ENCODE measurements around the gene PCDHGC4.

PCDHGC4 gene

GRCh38 chr5:141512390-141512910, 27.6 kb downstream of the PCDHGC4 start:
- no peak for DNase-seq (ENCODE audit: low read depth in 2 of 2)

- DNase-seq (ENCODE audit: low read depth in 2 of 2) = no peak
These were observed 28.2 kb downstream of the PCDHGC4 start for GRCh38 chr5:141512911-141513626.

- DNase-seq (ENCODE audit: low read depth in 2 of 2) = no peak
These were observed 28.9 kb downstream of the PCDHGC4 start for GRCh38 chr5:141513627-141514329.

- no peak for DNase-seq (ENCODE audit: low read depth in 2 of 2)
These were observed 29.7 kb downstream of the PCDHGC4 start for GRCh38 chr5:141514330-141515133.

- DNase-seq (ENCODE audit: low read depth in 2 of 2) = no peak
These were observed 30.3 kb downstream of the PCDHGC4 start for GRCh38 chr5:141515141-141515540.

- no peak for DNase-seq (ENCODE audit: low read depth in 2 of 2)
These were observed 31.3 kb downstream of the PCDHGC4 start for GRCh38 chr5:141515946-141516671.

- no peak for DNase-seq (ENCODE audit: low read depth in 2 of 2)
These were observed 31.8 kb downstream of the PCDHGC4 start for GRCh38 chr5:141516672-141517025.

GRCh38 chr5:141517312-141517711, 32.5 kb downstream of the PCDHGC4 start:
- no peak for DNase-seq (ENCODE audit: low read depth in 2 of 2)

- no peak for DNase-seq (ENCODE audit: low read depth in 2 of 2)
These were observed 33.2 kb downstream of the PCDHGC4 start for GRCh38 chr5:141517880-141518617.

- no peak for DNase-seq (ENCODE audit: low read depth in 2 of 2)
These were observed 33.8 kb downstream of the PCDHGC4 start for GRCh38 chr5:141518618-141519015.

GRCh38 chr5:141519605-141520565, 35.1 kb downstream of the PCDHGC4 start:
- no peak for DNase-seq (ENCODE audit: low read depth in 2 of 2)

- DNase-seq (ENCODE audit: low read depth in 2 of 2) = peak; percentile 96 to 97
These were observed 36.5 kb downstream of the PCDHGC4 start for GRCh38 chr5:141521244-141521781.

- DNase-seq (ENCODE audit: low read depth in 2 of 2) = no peak
These were observed 37.5 kb downstream of the PCDHGC4 start for GRCh38 chr5:141522301-141522700.

GRCh38 chr5:141523991-141524390, 39.2 kb downstream of the PCDHGC4 start:
- no peak for DNase-seq (ENCODE audit: low read depth in 2 of 2)

GRCh38 chr5:141524604-141525597, 40.1 kb downstream of the PCDHGC4 start:
- DNase-seq (ENCODE audit: low read depth in 2 of 2) = peak; percentile 97 to 98

- no peak for DNase-seq (ENCODE audit: low read depth in 2 of 2)
These were observed 40.8 kb downstream of the PCDHGC4 start for GRCh38 chr5:141525653-141526052.

- no peak for DNase-seq (ENCODE audit: low read depth in 2 of 2)
These were observed 42.6 kb downstream of the PCDHGC4 start for GRCh38 chr5:141527426-141527825.

GRCh38 chr5:141528291-141528984, 43.6 kb downstream of the PCDHGC4 start:
- DNase-seq (ENCODE audit: low read depth in 2 of 2) = no peak

Data from fibroblast of skin of left biceps (primary cell).